ENCODE results near the gene KERA. TPM values are rescaled to one million over a fixed set of nuclear protein-coding genes. Genes with fewer than 3 reads are reported as not detected.

The KERA gene
- total RNA-seq, 2 experiments from 2014 or later, result not detected

DNA sequence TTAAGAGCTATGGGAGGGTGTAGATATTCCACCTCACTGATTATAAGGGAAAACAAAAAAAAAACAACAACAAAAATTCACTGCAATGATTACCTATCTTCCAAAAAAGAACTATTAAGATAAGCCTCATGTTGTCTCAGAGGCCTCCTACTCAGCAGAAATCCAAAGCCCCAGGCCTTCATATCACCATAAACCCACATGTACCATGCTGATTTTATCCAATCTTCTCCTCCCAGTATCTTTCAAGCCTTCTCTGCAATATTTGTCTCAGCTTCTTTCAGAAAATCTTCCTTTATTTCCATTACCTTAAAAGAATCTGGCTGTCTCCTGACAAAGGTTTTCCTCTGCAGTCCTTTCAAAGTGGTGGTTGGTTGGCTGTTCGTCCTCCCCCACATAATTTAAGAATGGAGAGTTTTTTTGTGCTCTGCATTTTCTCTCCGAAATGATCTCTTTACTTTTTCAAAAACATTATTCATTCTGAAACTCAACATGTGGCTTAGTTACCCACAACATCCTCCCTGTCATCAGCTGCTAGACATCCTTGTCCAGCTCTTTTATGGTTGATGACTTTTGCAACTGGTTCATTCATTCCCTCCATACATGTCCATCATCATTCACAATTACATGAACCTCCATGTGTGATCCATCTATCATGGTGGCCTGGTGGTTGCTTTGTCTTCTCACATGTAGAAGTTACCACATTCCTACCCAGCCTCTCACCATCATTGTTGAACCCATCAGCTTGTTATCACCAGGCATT lies 50.1 kb downstream of the KERA start:
- H3K4me3 ChIP-seq (ENCODE audit: low read depth, low read length, poor library complexity, severe bottlenecking), result no peak overlapping the region
- no peaks in the 10 kb centered on the region for H4K20me1 ChIP-seq (ENCODE audit: insufficient read depth, low read length)
- intact Hi-C loops (cut with micrococcal nuclease; ENCODE audit: unreplicated experiment), result no loop called here
- H3K79me2 ChIP-seq (ENCODE audit: insufficient read depth, low read depth, low read length), result no peaks in the 10 kb centered on the region
- CTCF ChIA-PET (ENCODE audit: unreplicated experiment), result no interaction called here
- no peak overlapping the region for H3K27ac ChIP-seq (ENCODE audit: low read depth, low read length, poor library complexity, severe bottlenecking)
- no TSS peak for BruUV-seq (replicated peaks)
- no peaks in the 10 kb centered on the region for H3K9me2 ChIP-seq (ENCODE audit: insufficient read depth, low read length)
- H3K9me3 ChIP-seq (ENCODE audit: low read length), result no peaks in the 10 kb centered on the region
- H2AFZ ChIP-seq (ENCODE audit: low read length), result no peak overlapping the region
- no peak overlapping the region for H3K4me2 ChIP-seq (ENCODE audit: low read length)
- TF ChIP-seq EZH2phosphoT487 (IDR thresholded peaks at IDR 0.05; ENCODE audit: borderline replicate concordance, low read depth, low read length), result no peak
- TF ChIP-seq, protein P1, sequence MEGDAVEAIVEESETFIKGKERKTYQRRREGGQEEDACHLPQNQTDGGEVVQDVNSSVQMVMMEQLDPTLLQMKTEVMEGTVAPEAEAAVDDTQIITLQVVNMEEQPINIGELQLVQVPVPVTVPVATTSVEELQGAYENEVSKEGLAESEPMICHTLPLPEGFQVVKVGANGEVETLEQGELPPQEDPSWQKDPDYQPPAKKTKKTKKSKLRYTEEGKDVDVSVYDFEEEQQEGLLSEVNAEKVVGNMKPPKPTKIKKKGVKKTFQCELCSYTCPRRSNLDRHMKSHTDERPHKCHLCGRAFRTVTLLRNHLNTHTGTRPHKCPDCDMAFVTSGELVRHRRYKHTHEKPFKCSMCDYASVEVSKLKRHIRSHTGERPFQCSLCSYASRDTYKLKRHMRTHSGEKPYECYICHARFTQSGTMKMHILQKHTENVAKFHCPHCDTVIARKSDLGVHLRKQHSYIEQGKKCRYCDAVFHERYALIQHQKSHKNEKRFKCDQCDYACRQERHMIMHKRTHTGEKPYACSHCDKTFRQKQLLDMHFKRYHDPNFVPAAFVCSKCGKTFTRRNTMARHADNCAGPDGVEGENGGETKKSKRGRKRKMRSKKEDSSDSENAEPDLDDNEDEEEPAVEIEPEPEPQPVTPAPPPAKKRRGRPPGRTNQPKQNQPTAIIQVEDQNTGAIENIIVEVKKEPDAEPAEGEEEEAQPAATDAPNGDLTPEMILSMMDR (conservative IDR thresholded peaks at IDR 0.05; ENCODE audit: low read length), result no peak
- no peaks in the 10 kb centered on the region for H3K36me3 ChIP-seq (ENCODE audit: insufficient read depth, low read length)
- no peak for DNase-seq (ENCODE audit: low spot score)
- POLR2A ChIA-PET, result no interaction called here
- H3K4me1 ChIP-seq (ENCODE audit: insufficient read depth, low read length, poor library complexity, severe bottlenecking), result no peaks in the 10 kb centered on the region

DNA sequence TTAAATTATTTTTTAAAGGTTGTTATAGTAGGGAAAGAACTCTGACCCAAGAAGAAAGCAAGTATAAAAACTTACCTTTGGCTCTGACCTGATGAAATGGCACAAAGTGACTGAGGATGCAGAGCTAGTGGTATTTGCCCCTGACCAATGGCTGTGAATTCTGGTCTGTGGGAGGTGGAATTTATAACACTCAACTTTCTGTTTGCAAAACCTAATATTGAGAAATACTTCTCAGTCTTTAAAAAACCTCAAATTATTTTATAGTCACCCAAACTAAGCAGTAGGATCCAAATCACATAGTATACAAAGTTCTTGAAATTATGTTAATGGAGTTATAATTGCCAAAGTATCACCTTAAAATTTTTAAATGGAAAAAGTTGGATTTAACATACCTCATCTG lies 53.0 kb downstream of the KERA start, which contains the start of gene EPYC:
Gene EPYC, minus strand, starts transcription at position 101 of the 400 bp plus-strand sequence. CDS start 2,407 bp downstream, outside the sequence.
- no TSS peak for BruUV-seq (replicated peaks)
- Histone ChIP-seq H3K4me3 (ENCODE audit: low read depth, low read length, poor library complexity, severe bottlenecking) (no peak within 1 kb of the TSS), H3K9me2 (ENCODE audit: insufficient read depth, low read length) (no peaks in the 10 kb centered on the region), H3K27ac (ENCODE audit: low read depth, low read length, poor library complexity, severe bottlenecking) (no peak within 1 kb of the TSS), H3K79me2 (ENCODE audit: insufficient read depth, low read depth, low read length) (no peaks in the 10 kb centered on the region), H3K9me3 (ENCODE audit: low read length) (no peaks in the 10 kb centered on the region), H3K4me1 (ENCODE audit: insufficient read depth, low read length, poor library complexity, severe bottlenecking) (no peaks in the 10 kb centered on the region), H4K20me1 (ENCODE audit: insufficient read depth, low read length) (no peaks in the 10 kb centered on the region), H3K4me2 (ENCODE audit: low read length) (no peak within 1 kb of the TSS), H2AFZ (ENCODE audit: low read length) (no peak within 1 kb of the TSS), H3K36me3 (ENCODE audit: insufficient read depth, low read length) (no peaks in the 10 kb centered on the region)
- ChIA-PET CTCF (ENCODE audit: unreplicated experiment) (no interaction called here), POLR2A (interaction anchor here (1.1 kb wide), 1 partner anchor 275 kb away, joined by 3 read pairs; no protein-coding TSS in a partner anchor)
- intact Hi-C loops (cut with micrococcal nuclease; ENCODE audit: unreplicated experiment), result no loop called here
- no peak for TF ChIP-seq EZH2phosphoT487 (IDR thresholded peaks at IDR 0.05; ENCODE audit: borderline replicate concordance, low read depth, low read length)
- TF ChIP-seq, protein P1 (conservative IDR thresholded peaks at IDR 0.05; ENCODE audit: low read length), result no peak
- DNase-seq (ENCODE audit: low spot score), result no peak

DNA sequence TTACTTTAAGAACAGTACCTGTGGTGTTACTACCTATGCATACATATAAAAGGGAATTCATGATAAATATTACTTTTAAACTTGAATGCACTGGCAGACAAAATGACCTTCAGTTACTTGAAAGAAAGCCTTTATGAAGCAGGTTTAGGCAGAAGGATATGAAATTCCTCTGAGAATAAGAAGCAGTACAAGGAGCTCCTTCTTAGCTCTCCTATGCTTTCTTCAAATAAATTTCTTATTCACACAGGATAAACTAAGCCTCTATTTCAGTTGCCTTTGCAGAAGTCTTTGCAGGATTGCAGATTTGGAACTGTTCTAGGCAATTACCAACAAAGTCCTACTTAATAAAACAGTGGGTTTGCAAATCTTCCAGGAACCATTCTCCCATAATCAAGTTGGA lies 54.1 kb downstream of the KERA start:
- no peaks in the 10 kb centered on the region for H3K4me1 ChIP-seq (ENCODE audit: insufficient read depth, low read length, poor library complexity, severe bottlenecking)
- no peaks in the 10 kb centered on the region for H3K9me3 ChIP-seq (ENCODE audit: low read length)
- no peak overlapping the region for H3K27ac ChIP-seq (ENCODE audit: low read depth, low read length, poor library complexity, severe bottlenecking)
- no peaks in the 10 kb centered on the region for H3K36me3 ChIP-seq (ENCODE audit: insufficient read depth, low read length)
- no peak for DNase-seq (ENCODE audit: low spot score)
- TF ChIP-seq, protein P1 (conservative IDR thresholded peaks at IDR 0.05; ENCODE audit: low read length), result no peak
- TF ChIP-seq EZH2phosphoT487 (IDR thresholded peaks at IDR 0.05; ENCODE audit: borderline replicate concordance, low read depth, low read length), result no peak
- no peaks in the 10 kb centered on the region for H3K9me2 ChIP-seq (ENCODE audit: insufficient read depth, low read length)
- no TSS peak for BruUV-seq (replicated peaks)
- H4K20me1 ChIP-seq (ENCODE audit: insufficient read depth, low read length), result no peaks in the 10 kb centered on the region
- no peaks in the 10 kb centered on the region for H3K79me2 ChIP-seq (ENCODE audit: insufficient read depth, low read depth, low read length)
- no peak overlapping the region for H3K4me3 ChIP-seq (ENCODE audit: low read depth, low read length, poor library complexity, severe bottlenecking)
- POLR2A ChIA-PET, result interaction anchor here (0.5 to 1.1 kb wide), 2 partner anchors 276 to 711 kb away, joined by 3 read pairs; no protein-coding TSS in a partner anchor
- H2AFZ ChIP-seq (ENCODE audit: low read length), result no peak overlapping the region
- CTCF ChIA-PET (ENCODE audit: unreplicated experiment), result no interaction called here
- intact Hi-C loops (cut with micrococcal nuclease; ENCODE audit: unreplicated experiment), result no loop called here
- H3K4me2 ChIP-seq (ENCODE audit: low read length), result no peak overlapping the region
